WI38 (cell line): ENCODE data around the gene INHBE.

Source experiments
- H3K4me3 ChIP-seq: 2 replicates; pipeline ENCODE4 v1.5.1; 2011; ENCODE audit warnings: low read depth, mild to moderate bottlenecking, control low read depth, low read length
- CTCF ChIP-seq: IDR thresholded peaks from 2 replicates; pipeline ENCODE4 v1.5.1; 2012; ENCODE audit warnings: low read depth, mild to moderate bottlenecking, control low read depth, low read length

Gene INHBE

DNA sequence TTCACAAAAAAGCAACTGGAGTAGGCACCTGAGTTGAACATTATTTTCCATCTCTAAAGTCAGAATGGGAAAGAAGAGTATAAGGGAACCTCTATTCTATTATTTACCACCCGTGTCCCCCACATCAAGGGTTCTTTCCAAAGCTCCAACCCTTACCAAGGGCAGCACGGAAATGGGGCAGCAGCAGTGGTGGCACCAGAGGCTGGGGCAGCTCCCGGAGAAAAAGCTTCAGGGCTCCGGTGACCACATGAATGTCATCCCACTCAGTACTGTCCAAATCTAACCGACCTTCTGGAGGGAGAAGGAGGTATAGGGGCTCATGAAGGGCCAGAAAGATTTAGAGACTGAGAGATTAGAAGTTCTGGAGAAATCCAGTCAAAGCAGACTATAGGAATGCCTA lies 18.8 kb downstream of the INHBE start:
- no peak for TF ChIP-seq CTCF
- no peak overlapping the region for H3K4me3 ChIP-seq

- no peak overlapping the region for H3K4me3 ChIP-seq
- no peak for TF ChIP-seq CTCF
Observed at GRCh38 chr12:57474430-57474829, 19.3 kb downstream of the INHBE start.

DNA sequence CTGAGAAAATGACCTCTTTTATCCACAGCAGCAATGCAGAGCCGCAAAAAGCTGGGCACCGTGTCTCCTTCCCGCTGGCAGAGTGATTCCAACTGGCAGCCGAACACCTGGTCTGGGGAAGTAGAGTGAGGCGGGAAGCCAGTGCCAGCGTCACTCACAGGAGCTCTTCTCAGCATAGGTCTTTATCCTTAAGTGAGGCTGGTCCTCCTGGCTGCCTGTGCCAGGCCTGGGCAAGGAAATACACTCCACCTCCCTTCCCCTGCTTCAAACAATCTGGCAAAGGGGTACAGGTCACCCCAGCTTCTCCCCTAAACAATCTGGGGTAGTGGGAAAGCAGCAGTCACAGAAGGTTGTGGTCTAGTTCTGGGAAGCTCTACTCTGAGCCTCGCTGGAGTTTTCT lies 19.8 kb downstream of the INHBE start:
- H3K4me3 ChIP-seq: no peak overlapping the region

GRCh38 chr12:57475271-57476161 lies 20.4 kb downstream of the INHBE start:
- no peak for TF ChIP-seq CTCF
- peak overlapping the region; percentile 17; the same call in 1 of the 2 replicates for H3K4me3 ChIP-seq

More for the DNA sequence above, 19.8 kb downstream of the INHBE start:
- no peak for TF ChIP-seq CTCF

- no peak for TF ChIP-seq CTCF
- H3K4me3 ChIP-seq: no peak overlapping the region
Observed at GRCh38 chr12:57476162-57476992, 21.3 kb downstream of the INHBE start.

DNA sequence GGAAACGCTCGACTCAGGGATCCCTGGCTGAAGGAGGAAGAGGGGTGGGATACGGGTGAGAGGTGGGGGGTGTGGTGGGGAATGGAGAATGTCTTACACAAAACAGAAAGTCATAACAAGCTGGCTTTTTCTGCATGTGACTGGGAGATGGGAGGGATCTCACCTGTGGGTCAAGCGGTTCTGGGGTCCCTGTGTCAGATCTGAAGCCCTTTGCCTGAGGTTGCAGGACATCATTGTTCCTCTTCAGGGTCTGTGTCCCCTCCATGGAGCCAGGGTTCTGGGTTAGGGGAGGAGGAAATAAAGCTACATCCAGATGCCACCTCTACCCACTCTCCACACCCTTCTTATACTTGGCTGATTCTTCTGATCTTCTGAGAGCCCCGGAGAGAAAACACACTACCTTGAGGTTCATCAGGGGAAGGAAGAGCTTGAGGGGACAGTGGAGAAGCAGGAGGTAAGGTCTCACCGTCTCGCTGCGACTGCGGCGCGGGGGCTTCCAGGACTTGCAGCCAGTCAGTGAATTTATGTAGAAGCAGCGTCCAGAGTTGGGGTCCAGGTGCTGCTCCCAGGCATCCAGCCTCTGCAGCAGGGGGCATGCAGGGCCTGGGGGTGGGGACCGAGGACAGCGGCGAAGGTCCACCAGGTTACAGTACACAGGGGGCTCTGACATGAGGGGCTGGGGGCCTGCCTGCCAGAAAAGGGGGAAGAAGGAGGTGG lies 22.0 kb downstream of the INHBE start:
- TF ChIP-seq CTCF: no peak
- H3K4me3 ChIP-seq: no peak overlapping the region
